DMS 273 (cell line): ENCODE data around the gene NTS.

Source experiments
- DNase-seq: peaks from one replicate; lab custom pipeline; 2025; ENCODE audit not compliant: unreplicated experiment; lab: John Stamatoyannopoulos, UW

Gene NTS, protein sequence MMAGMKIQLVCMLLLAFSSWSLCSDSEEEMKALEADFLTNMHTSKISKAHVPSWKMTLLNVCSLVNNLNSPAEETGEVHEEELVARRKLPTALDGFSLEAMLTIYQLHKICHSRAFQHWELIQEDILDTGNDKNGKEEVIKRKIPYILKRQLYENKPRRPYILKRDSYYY

DNA sequence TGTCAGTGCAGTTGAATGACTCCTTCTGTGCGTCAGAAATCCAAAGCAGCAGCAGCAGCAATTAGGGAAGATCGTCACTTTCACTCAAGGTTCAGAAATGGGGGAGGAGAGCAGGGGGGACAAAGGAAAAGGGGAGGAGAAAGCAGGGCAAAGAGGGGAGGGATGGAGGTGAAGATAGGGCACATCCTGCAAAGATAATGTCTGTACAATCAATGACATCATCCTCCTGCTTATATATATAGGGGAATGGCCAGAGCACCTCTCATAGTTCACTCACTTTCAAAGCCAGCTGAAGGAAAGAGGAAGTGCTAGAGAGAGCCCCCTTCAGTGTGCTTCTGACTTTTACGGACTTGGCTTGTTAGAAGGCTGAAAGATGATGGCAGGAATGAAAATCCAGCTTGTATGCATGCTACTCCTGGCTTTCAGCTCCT lies at the start of gene NTS:
NTS (plus strand) TSS at position 265 of the 431 bp plus-strand sequence; CDS start at position 374, 109 bp downstream.
- DNase-seq = peak; percentile 20

GRCh38 chr12:85825746-85826145 lies 48.3 kb upstream of the NTS start:
- DNase-seq = no peak

GRCh38 chr12:85828576-85828975 lies 45.5 kb upstream of the NTS start:
- no peak for DNase-seq

- DNase-seq = no peak
Measured at GRCh38 chr12:85829391-85829790, 44.7 kb upstream of the NTS start.

GRCh38 chr12:85831327-85831990 lies 42.6 kb upstream of the NTS start:
- no peak for DNase-seq

DNA sequence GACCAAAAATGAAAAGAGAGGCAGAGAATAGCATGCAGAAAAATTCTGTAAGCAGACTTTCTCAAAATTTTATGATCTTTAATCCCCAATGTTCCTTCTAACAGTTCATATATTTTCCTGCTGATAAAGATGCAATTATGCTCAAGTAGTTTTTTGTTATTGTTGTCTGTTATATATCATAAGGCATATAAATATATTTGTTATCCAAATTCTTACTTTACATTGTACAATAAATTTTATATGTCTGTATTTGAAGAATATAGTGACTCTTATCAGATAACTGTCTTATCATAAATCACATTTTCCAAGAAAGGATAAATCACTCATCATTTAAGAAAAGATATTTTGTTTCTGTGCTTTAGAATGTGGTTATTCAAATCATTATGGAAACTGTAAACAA lies 40.5 kb upstream of the NTS start:
- DNase-seq = no peak

DNA sequence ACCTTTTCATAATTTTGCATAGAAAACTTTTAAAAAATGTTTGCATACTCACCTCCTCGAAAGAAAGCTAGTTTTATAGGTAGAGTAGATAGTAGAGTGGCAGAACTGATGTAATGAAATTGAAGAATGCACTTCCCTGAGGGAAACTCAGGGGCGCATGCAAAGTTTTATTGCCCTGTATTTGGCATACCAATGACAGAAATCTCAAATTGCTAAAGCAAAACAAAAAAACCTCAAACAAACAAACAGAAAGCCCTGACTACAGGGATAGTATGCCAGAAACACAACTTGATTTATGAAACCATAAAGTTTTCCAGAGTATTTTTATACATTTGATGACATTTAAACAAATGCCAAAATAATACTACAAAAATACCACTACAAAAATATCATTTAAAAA lies 39.7 kb upstream of the NTS start:
- no peak for DNase-seq

DNA sequence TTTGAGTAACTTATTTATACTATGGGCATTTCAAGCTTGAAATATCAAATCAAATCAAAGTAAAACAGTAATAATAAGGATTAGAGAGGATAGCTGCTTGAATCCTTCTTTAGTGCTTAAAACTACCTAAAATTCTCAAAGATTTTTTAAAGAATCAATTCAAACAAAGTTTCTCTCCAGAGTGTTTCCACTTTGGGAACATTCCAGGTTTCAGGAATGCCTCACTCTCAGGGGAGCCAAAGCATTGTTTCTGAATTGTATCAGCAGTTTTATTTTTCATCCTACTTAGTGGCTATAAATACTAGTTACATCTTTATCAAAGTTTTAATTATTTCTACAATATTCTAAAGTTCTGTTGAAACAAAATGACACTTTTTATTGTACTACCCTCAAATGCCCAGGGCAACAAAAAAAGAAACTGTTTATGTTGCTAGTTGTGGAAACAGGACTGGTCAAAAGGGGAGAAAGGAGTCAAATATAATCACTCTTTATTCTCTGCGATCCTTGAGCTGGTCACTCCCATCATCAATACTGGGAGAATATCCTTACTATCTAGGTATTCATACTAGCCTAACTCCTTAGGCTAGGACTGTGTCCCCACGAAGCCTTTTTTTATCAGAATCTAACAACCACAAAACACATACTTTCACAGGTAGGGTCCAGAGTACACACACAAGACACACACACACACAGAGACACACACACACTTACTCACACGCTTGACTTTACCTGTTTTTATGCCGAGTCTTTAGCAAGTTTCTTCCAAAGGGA lies 38.5 kb upstream of the NTS start:
- no peak for DNase-seq

DNA sequence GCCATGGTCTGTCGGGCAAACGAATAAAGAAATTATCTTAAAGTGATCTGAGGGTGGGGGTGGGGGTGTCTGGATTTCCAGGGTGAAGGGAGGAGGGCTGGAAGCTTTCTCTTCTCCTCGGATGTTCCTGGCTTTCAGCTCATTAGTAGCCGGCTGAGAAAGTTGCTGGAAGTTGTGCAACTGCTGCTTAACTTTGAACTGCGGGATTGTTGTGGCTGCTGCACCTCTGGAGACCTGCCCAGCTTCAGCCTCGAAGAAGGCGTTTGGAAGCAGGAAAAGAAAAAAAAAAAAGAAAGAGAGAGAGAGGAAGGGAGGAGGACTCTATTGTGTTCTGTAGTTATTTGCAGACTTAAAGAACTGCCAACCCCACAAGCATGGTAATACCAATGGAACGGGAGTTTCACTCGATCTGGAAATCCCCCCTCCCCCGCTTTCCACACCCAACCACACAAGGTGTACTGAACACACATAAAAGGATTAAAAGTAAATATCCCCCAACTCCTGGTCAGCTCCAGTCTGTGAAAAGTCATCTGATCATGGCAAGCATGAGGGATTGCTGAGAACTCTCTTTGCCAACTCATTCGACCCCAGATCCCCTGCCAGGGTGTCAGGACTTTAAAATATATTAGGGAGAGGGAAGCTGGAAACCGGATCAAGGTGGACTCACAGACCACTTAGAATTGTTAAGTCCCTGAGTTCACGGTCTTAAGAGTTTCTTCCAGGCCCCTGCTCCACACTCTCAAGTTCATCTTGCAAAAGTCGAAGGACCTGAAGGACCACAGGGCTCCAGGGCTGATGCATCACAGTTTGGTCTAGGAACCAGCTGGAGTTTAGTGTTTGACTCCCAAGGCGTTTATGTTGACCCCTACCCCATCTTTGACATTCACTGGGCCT lies 37.7 kb upstream of the NTS start, which contains the start of gene RASSF9:
RASSF9 (minus strand) TSS at position 213 of the 894 bp plus-strand sequence; CDS start at position 5, 208 bp downstream.
- DNase-seq = peak; percentile 24

- DNase-seq = no peak
Measured at GRCh38 chr12:85843606-85844310, 30.3 kb upstream of the NTS start.

- DNase-seq = no peak
Measured at GRCh38 chr12:85849344-85849743, 24.8 kb upstream of the NTS start.

DNA sequence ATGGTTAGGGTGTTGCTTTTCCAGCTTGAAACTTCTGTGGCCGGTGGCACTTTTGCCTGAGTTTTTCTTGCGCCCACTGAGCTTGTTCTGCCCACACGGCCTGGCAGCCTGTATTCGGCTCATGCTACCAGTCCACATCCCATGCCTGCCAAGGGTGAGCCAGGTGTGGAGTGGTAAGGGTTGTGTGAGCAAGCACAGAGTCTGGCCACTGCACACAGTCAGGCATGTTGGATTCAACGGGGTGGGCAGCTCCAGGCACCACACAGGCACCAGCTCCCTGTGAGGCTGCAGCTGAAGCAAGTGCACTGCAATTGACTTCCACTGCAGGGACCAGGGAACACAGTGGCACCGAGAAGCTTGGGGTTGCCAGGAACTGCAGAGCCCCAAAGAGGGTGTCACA lies 18.8 kb upstream of the NTS start:
- no peak for DNase-seq

GRCh38 chr12:85856966-85857365 lies 17.1 kb upstream of the NTS start:
- no peak for DNase-seq

DNA sequence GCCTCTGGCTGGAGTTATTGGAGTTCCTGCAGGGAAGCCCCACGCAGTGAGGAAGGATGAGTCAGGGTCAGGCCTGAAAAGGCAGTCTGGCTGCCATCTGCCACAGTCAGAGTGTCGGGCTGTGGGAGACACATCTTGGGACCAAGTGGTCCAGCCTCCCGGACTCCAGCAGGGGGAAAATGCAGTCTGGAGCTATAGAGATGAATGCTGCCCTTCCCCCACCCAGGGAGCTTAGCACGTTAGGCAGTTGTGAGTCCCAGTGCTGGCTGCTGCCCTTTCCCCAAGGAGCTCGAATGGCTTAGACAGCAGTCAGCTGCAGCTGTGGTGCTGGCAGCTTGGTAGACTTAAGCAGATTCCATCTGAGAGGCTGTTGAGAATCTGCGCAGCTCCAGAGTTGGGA lies 8.2 kb upstream of the NTS start:
- DNase-seq = peak; percentile 26

DNA sequence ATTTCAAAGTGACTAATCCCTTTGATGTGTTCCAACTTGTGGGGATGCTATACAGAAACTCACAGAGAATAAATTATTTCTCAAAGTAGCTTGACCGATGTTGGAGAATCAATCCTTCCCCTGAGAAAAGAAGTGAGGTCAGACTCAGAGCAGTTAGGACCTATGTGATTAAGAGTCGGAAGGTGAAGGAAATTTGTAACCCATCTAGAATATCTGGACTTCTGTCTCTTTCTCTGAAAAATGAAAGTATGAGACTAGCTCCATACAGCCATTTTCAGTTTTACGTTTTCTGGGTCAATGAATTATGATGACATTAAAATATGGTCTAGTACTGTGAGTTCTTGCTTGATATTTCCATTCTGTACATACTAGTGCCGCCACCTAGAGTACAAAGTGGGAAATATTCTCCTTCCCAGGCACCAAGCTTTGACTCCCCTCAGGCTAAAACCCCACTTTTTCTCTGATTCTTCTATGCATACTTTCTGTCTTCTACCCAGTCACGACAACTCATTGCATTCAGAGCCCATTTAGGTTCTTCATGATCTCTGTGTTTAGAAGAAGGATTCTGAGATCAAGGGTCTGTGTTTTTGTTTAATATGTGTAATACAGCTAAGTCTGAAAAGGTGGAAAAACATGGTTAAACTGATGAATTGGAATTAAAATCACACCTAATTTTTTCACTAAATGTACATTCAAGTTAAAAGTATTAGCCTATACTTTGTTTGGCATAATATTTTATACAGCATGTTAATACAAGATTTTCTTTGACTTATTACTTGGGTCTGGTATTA lies 6.9 kb upstream of the NTS start:
- peak; percentile 69 for DNase-seq

DNA sequence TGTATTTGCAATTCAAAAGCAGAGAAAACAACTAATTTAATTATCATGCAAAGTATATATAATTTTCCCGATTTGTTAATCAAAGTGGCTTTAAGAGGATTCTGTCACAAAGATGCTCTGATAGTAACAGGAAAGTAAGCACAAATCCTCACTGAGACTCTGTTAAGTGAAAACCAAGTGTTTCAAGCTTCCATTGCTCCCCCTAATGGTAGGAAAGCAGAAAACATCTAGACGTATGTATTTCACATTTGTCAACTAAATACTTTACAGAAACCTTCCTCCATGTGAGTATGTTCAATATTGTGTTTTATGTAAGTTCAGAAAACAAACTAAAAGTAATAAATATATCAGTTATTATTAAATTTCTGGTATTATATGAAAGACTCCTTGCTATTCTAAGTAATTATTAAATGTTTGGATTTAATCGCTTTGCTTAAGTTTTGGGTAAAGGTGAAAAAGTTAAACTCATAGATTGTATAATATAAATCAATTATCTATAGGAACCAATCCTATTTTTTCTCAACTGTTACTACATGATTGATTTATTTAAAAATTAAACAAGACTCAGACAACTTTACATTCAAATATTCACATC lies 1.5 kb upstream of the NTS start:
- peak; percentile 71 for DNase-seq

- no peak for DNase-seq
Measured at GRCh38 chr12:85877459-85877858, 3.4 kb downstream of the NTS start.

DNA sequence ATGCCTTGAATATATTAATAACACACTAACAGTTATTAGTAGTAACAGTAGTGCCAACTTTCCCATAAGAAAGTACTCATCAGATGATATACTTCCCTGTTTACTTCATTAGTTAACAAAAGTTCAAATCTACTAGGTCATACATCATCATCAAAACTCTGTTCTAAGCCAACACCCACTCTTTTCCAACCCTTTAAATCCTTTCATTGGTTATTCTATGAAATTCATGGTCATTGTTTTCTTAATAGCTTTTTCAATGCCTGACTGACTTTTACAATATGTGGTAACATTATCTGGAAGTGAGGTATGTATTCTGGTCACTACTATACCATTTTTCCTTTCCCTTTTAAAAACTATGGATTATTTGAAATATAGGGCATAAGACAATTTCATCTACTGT lies 9.7 kb downstream of the NTS start:
- DNase-seq = no peak

DNA sequence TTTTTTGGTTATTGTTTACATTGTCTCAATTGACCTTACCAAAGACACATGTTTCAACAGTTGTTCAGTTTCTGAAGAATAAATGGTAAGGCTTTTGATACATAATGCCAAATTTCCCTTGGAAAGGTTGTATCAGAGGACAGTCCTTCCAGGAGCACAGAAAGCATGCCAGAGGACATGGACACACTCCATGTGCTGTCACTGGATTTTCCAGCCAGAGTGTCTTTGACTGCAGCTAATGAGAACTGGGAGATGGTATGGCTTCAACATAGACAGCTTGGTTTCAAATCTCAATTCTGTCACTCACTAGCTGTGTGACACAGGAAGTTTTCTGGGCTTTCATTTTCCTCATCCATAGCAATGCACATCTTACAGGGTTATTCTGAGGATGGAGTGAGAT lies 20.6 kb downstream of the NTS start:
- no peak for DNase-seq
